Measurements from ENCODE around the gene ANKRD12. TPM values are rescaled to one million over a fixed set of nuclear protein-coding genes. Genes with fewer than 3 reads are reported as not detected.

The ANKRD12 gene
- total and polyA plus RNA-seq, 2 donors (not counting 1 experiment from before 2014, with no cell fraction given), result 8.0 to 183 TPM

DNA sequence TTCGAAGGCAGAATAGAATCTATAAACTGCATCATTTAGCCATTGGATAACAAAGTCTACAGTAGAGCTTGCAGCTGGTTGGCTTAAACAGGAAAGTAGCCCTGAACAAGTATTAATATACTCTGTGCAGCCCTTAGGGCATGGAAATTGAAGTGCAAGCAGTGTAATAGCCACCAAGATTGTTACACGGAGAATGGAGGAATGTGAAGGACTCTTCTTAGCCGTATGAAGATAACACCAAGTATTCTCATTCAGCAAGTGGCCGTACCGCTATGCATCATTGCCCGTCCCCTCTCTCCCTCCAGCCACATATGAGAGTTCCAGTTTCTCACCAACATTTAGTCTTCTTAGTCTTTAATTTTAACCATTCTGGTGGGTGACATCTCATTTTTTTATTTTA is 40.5 kb downstream of the ANKRD12 start:
- Histone ChIP-seq H3K27me3 (replicated peaks in 1 of 4; ENCODE audit: control extremely low read depth in 1 of 4, control insufficient read depth in 3 of 4, insufficient read depth in 4 of 4, low read length in 3 of 4) (no peaks in the 10 kb centered on the region), H3K36me3 (replicated peaks in 1 of 2; ENCODE audit: control extremely low read depth in 1 of 2, control insufficient read depth in 1 of 2, extremely low read depth in 1 of 2, insufficient read depth in 2 of 2, low read length in 1 of 2) (peaks cover 0 to 10% of the 10 kb centered on the region in 2 experiments), H3K4me2 (replicated peaks; ENCODE audit: low read depth, low read length, poor library complexity, severe bottlenecking) (no peak overlapping the region), H3K9me3 (ENCODE audit: control extremely low read depth in 1 of 3, control insufficient read depth in 2 of 3, insufficient read depth in 1 of 3, low read length in 2 of 3) (peaks cover 0 to 6% (median 0%) of the 10 kb centered on the region in 3 donors), H3K4me1 (ENCODE audit: control insufficient read depth in 2 of 2, insufficient read depth in 2 of 2, low read length in 2 of 2) (peaks cover 24 to 30% of the 10 kb centered on the region in 2 donors), H3K79me2 (ENCODE audit: control insufficient read depth, insufficient read depth, low read length) (peaks cover 96% of the 10 kb centered on the region), H4K20me1 (ENCODE audit: control insufficient read depth, insufficient read depth, low read length, poor library complexity, severe bottlenecking) (peaks cover 77% of the 10 kb centered on the region), H3K9ac (ENCODE audit: low read length) (no peak overlapping the region), H3K27ac (ENCODE audit: low read length in 2 of 2) (no peak overlapping the region), H3K4me3 (ENCODE audit: control extremely low read depth in 1 of 5, extremely low read depth in 1 of 5, insufficient read depth in 1 of 5, low read depth in 2 of 5, low read length in 4 of 5) (no peak overlapping the region), H2AFZ (ENCODE audit: insufficient read depth, low read depth, low read length, poor library complexity, severe bottlenecking) (no peak overlapping the region)
- intact Hi-C loops (cut with micrococcal nuclease), result no loop called here
- Mint-ChIP-seq H3K4me3 (no peak overlapping the region), H3K9me3 (ENCODE audit: insufficient read depth) (no peaks in the 10 kb centered on the region), H3K4me1 (peaks cover 71% of the 10 kb centered on the region), H3K27ac (no peak overlapping the region), H3K27me3 (no peaks in the 10 kb centered on the region)
- CTCF ChIA-PET, result no interaction called here
- 92% methylated on average over 5 of the region's 6 CpGs for WGBS (ENCODE audit: insufficient coverage)
- ATAC-seq (ENCODE audit: low read depth) (no peak), DNase-seq (no peak)
- TF ChIP-seq, protein P1, sequence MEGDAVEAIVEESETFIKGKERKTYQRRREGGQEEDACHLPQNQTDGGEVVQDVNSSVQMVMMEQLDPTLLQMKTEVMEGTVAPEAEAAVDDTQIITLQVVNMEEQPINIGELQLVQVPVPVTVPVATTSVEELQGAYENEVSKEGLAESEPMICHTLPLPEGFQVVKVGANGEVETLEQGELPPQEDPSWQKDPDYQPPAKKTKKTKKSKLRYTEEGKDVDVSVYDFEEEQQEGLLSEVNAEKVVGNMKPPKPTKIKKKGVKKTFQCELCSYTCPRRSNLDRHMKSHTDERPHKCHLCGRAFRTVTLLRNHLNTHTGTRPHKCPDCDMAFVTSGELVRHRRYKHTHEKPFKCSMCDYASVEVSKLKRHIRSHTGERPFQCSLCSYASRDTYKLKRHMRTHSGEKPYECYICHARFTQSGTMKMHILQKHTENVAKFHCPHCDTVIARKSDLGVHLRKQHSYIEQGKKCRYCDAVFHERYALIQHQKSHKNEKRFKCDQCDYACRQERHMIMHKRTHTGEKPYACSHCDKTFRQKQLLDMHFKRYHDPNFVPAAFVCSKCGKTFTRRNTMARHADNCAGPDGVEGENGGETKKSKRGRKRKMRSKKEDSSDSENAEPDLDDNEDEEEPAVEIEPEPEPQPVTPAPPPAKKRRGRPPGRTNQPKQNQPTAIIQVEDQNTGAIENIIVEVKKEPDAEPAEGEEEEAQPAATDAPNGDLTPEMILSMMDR (IDR thresholded peaks at IDR 0.05), result no peak
- no peak for TF ChIP-seq EZH2 (IDR thresholded peaks at IDR 0.05; ENCODE audit: borderline replicate concordance, insufficient read depth, low read depth, low read length, poor library complexity, severe bottlenecking)
- POLR2A ChIA-PET, result no interaction called here

DNA sequence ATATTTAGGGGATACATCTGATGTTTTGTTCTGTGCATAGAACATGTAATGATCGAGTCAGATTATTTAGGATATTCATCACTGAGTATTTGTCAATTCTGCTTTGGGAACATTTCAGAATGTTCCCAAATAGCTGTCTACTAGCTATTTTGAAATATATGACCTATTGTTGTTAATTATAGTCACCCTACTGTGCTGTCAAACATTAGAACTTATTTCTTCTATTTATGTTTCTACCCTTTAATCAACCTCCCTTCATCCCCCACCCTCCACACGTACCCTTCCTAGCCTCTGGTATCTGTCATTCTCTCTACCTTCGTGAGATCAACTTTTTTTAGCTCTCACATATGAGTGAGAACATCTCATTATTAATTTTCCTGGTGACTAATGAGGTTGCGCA is 40.9 kb downstream of the ANKRD12 start:
- CTCF ChIA-PET, result no interaction called here
- Mint-ChIP-seq H3K27ac (no peak overlapping the region), H3K4me1 (peaks cover 66% of the 10 kb centered on the region), H3K9me3 (ENCODE audit: insufficient read depth) (no peaks in the 10 kb centered on the region), H3K4me3 (no peak overlapping the region), H3K27me3 (no peaks in the 10 kb centered on the region)
- H3K4me3 ChIP-seq (ENCODE audit: control extremely low read depth in 1 of 5, extremely low read depth in 1 of 5, insufficient read depth in 1 of 5, low read depth in 2 of 5, low read length in 4 of 5), result no peak overlapping the region
- H3K27ac ChIP-seq (ENCODE audit: low read length in 2 of 2), result no peak overlapping the region
- H4K20me1 ChIP-seq (ENCODE audit: control insufficient read depth, insufficient read depth, low read length, poor library complexity, severe bottlenecking), result peaks cover 73% of the 10 kb centered on the region
- H2AFZ ChIP-seq (ENCODE audit: insufficient read depth, low read depth, low read length, poor library complexity, severe bottlenecking), result no peak overlapping the region
- no peak overlapping the region for H3K4me2 ChIP-seq (replicated peaks; ENCODE audit: low read depth, low read length, poor library complexity, severe bottlenecking)
- intact Hi-C loops (cut with micrococcal nuclease), result no loop called here
- POLR2A ChIA-PET, result no interaction called here
- ATAC-seq (ENCODE audit: low read depth), result no peak
- peaks cover 21 to 25% of the 10 kb centered on the region in 2 donors for H3K4me1 ChIP-seq (ENCODE audit: control insufficient read depth in 2 of 2, insufficient read depth in 2 of 2, low read length in 2 of 2)
- peaks cover 0 to 10% of the 10 kb centered on the region in 2 experiments for H3K36me3 ChIP-seq (replicated peaks in 1 of 2; ENCODE audit: control extremely low read depth in 1 of 2, control insufficient read depth in 1 of 2, extremely low read depth in 1 of 2, insufficient read depth in 2 of 2, low read length in 1 of 2)
- 100% methylated on average over 1 of the region's 4 CpGs for WGBS (ENCODE audit: insufficient coverage)
- H3K9ac ChIP-seq (ENCODE audit: low read length), result no peak overlapping the region
- H3K9me3 ChIP-seq (ENCODE audit: control extremely low read depth in 1 of 3, control insufficient read depth in 2 of 3, insufficient read depth in 1 of 3, low read length in 2 of 3), result peaks cover 0 to 6% (median 0%) of the 10 kb centered on the region in 3 donors
- DNase-seq, result no peak
- peaks cover 92% of the 10 kb centered on the region for H3K79me2 ChIP-seq (ENCODE audit: control insufficient read depth, insufficient read depth, low read length)
- no peak for TF ChIP-seq EZH2 (IDR thresholded peaks at IDR 0.05; ENCODE audit: borderline replicate concordance, insufficient read depth, low read depth, low read length, poor library complexity, severe bottlenecking)
- TF ChIP-seq, protein P1 (IDR thresholded peaks at IDR 0.05), result no peak
- no peaks in the 10 kb centered on the region for H3K27me3 ChIP-seq (replicated peaks in 1 of 4; ENCODE audit: control extremely low read depth in 1 of 4, control insufficient read depth in 3 of 4, insufficient read depth in 4 of 4, low read length in 3 of 4)

Data from B cell (primary cell).